Activated CD4-positive, alpha-beta memory T cell treated with anti-CD3 and anti-CD28 coated beads, Interleukin-2, amount 10 ng/mL, durations not matched to agents 7 days and 5 days (primary cell): ENCODE measurements around the gene GAL3ST1. TPM values are rescaled to one million over a fixed set of nuclear protein-coding genes. Genes with fewer than 3 reads are reported as not detected.

Source experiments
- CTCF ChIA-PET: fragments of 350-600 bp; sonication (Branson Sonifier 250); formaldehyde crosslinking; loops from one replicate; lab custom pipeline; 2021; ENCODE audit warnings: antibody characterized with exemption, inconsistent platforms; lab: Charles Lee
- POLR2A ChIA-PET: fragments of 350-600 bp; sonication (Branson Sonifier 250); formaldehyde crosslinking; loops from one replicate; lab custom pipeline; 2021; ENCODE audit warnings: antibody characterized with exemption; lab: Charles Lee
- DNase-seq: peaks from one replicate; pipeline ENCODE4 v3.0.0-alpha.2; 2020
- H3K27ac Mint-ChIP-seq: one replicate; pipeline ENCODE4 v1.8.0; 2021; ENCODE audit warnings: mild to moderate bottlenecking, mixed read lengths
- H3K27me3 Mint-ChIP-seq: one replicate; pipeline ENCODE4 v1.8.0; 2021; ENCODE audit warnings: mixed read lengths
- H3K36me3 Mint-ChIP-seq: one replicate; pipeline ENCODE4 v1.8.0; 2021; ENCODE audit warnings: low read depth, mixed read lengths
- H3K4me1 Mint-ChIP-seq: one replicate; pipeline ENCODE4 v1.8.0; 2021; ENCODE audit warnings: mixed read lengths
- H3K4me3 Mint-ChIP-seq: one replicate; pipeline ENCODE4 v1.8.0; 2021; ENCODE audit warnings: mild to moderate bottlenecking, mixed read lengths
- H3K9me3 Mint-ChIP-seq: one replicate; pipeline ENCODE4 v1.8.0; 2021; ENCODE audit warnings: mixed read lengths
- total RNA-seq, 2 experiments: library from RNA; stranded (reverse); gene quantifications; one replicate each; pipeline ENCODE4 v1.2.3, GENCODE V29; 2021

Gene GAL3ST1
- total RNA-seq, 2 experiments from 2014 or later = not detected

- ChIA-PET CTCF (no interaction called here), POLR2A (no interaction called here)
- Mint-ChIP-seq H3K9me3 (no peaks in the 10 kb centered on the region), H3K36me3 (no peaks in the 10 kb centered on the region), H3K4me3 (no peak overlapping the region), H3K4me1 (no peaks in the 10 kb centered on the region), H3K27ac (no peak overlapping the region), H3K27me3 (peaks cover 2% of the 10 kb centered on the region)
- DNase-seq = no peak
Observed at GRCh38 chr22:30511911-30512310, 62.6 kb downstream of the GAL3ST1 start.

DNA sequence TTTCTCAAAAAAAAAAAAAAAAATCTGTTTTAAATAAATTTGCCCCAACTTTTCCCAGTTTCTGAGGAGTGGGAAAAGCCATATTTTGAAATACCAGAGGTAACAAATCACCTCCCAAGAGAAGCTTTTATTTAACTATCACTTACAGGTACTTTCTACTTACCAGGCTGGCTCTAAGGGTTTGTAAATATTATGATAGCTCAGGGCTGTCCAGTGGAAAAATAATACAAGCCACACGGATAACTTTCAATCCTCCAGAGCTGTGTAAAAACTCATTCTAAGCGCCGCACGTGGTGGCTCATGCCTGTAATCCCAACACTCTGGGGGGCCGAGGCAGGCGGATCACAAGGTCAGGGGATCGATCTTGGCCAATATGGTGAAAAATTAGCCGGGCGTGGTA, 63.4 kb downstream of the GAL3ST1 start:
- H3K36me3 Mint-ChIP-seq = no peaks in the 10 kb centered on the region
- DNase-seq = no peak
- POLR2A ChIA-PET = no interaction called here
- H3K27me3 Mint-ChIP-seq = peaks cover 7% of the 10 kb centered on the region
- no peaks in the 10 kb centered on the region for H3K4me1 Mint-ChIP-seq
- CTCF ChIA-PET = interaction anchor here (0.7 to 1.2 kb wide), 2 partner anchors 124 to 362 kb away, joined by 3 read pairs; no protein-coding TSS in a partner anchor
- H3K9me3 Mint-ChIP-seq = no peaks in the 10 kb centered on the region
- no peak overlapping the region for H3K27ac Mint-ChIP-seq
- H3K4me3 Mint-ChIP-seq = no peak overlapping the region

DNA sequence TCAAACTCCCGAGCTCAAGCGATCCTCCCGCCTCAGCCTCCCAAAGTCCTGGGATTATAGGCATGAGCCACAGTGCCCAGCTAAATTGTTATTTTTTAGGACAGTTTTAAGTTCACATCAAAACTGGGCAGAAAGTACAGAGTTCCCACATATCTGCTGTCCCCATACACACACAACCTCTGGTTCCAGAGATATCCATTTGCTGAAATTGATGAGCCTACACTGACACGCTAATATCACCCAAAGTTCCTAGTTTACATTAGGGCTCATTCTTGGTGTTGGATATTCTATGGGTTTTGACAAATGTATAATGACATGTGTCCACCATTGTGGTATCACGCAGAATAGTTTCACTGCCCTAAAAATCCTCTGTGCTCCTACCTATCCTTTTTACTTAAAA, 66.2 kb downstream of the GAL3ST1 start:
- Mint-ChIP-seq H3K4me1 (no peaks in the 10 kb centered on the region), H3K36me3 (no peaks in the 10 kb centered on the region), H3K4me3 (no peak overlapping the region), H3K27ac (no peak overlapping the region), H3K27me3 (peaks cover 19% of the 10 kb centered on the region), H3K9me3 (no peaks in the 10 kb centered on the region)
- CTCF ChIA-PET = no interaction called here
- no peak for DNase-seq
- POLR2A ChIA-PET = no interaction called here

DNA sequence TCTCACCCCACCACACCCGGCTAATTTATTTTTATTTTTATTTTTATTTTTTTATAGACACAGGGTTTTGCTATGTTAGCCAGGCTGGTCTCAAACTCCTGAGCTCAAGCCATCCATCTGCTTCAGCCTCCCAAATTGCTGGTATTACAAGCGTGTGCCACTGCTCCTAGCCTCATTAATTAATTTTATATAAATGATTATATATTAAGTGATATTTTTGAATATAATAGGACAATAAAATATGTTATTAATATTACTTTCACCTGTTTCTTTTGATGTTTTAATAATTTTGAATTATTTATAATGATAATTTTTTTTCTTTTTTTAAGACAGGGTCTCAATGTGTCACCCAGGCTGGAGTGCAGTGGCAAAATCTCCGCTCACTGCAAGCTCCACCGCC, 66.8 kb downstream of the GAL3ST1 start:
- H3K4me1 Mint-ChIP-seq = no peaks in the 10 kb centered on the region
- no peak for DNase-seq
- H3K36me3 Mint-ChIP-seq = no peaks in the 10 kb centered on the region
- no peak overlapping the region for H3K4me3 Mint-ChIP-seq
- POLR2A ChIA-PET = no interaction called here
- no peak overlapping the region for H3K27ac Mint-ChIP-seq
- H3K9me3 Mint-ChIP-seq = no peaks in the 10 kb centered on the region
- H3K27me3 Mint-ChIP-seq = peaks cover 19% of the 10 kb centered on the region
- CTCF ChIA-PET = no interaction called here

DNA sequence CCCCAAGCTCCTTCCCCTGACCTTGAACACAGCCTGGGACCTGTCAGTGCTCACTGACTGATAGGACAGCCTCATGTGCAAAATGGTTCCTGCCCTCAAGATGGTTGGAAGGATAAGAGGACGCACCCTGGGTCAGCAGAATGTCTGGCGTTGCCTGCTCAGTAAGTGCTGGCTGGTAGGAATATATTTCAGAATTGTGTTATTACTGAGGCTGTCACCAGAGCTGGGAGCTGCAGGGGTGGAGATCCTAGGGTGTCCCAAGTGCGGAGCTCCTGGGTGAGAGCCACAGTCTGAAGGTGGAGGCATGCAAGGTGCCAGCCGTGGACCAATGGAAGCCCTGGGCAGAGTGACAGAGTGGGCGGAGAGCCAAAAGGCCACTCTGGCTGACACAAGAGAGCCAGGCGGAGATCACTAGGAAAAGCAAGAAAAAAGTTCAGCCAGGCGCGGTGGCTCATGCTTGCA, 67.9 kb downstream of the GAL3ST1 start:
- POLR2A ChIA-PET = no interaction called here
- DNase-seq = no peak
- peaks cover 19% of the 10 kb centered on the region for H3K27me3 Mint-ChIP-seq
- H3K9me3 Mint-ChIP-seq = no peaks in the 10 kb centered on the region
- H3K4me3 Mint-ChIP-seq = no peak overlapping the region
- H3K27ac Mint-ChIP-seq = no peak overlapping the region
- no peaks in the 10 kb centered on the region for H3K4me1 Mint-ChIP-seq
- no peaks in the 10 kb centered on the region for H3K36me3 Mint-ChIP-seq
- CTCF ChIA-PET = no interaction called here

Other genes with a start within 250 kb of the GAL3ST1 start
- 10 to 100 TPM; 37.9 to 41.6 TPM for gene TBC1D10A, start 247.7 kb downstream of the GAL3ST1 start, total RNA-seq
- 100 to 1,000 TPM; 225 to 226 TPM for gene SF3A1, start 217.8 kb downstream of the GAL3ST1 start, total RNA-seq
- 1 to 10 TPM; 3.2 to 3.6 TPM for gene CCDC157, start 217.7 kb downstream of the GAL3ST1 start, total RNA-seq
- gene RNF215, start 187.3 kb downstream of the GAL3ST1 start, total RNA-seq = 10 to 100 TPM; 12.2 to 13.3 TPM
- 1 to 10 TPM; 5.6 to 7.4 TPM for gene SEC14L2, start 177.6 kb downstream of the GAL3ST1 start, total RNA-seq
- 10 to 100 TPM; 49.5 to 52.1 TPM for gene MTFP1, start 148.9 kb downstream of the GAL3ST1 start, total RNA-seq
- under 1 TPM in 1 of 2 experiments, not detected in 1; 0.25 TPM for gene SEC14L3, start 102.6 kb downstream of the GAL3ST1 start, total RNA-seq
- gene SEC14L4, start 69.0 kb downstream of the GAL3ST1 start, total RNA-seq = not detected
- not detected for gene SEC14L6, start 27.9 kb downstream of the GAL3ST1 start, total RNA-seq
- gene PES1, start 17.2 kb upstream of the GAL3ST1 start, total RNA-seq = 10 to 100 TPM; 48.3 to 54.9 TPM
- gene TCN2, start 32.5 kb upstream of the GAL3ST1 start, total RNA-seq = 1 to 10 TPM; 1.7 to 1.9 TPM
- gene SLC35E4, start 61.1 kb upstream of the GAL3ST1 start, total RNA-seq = 1 to 10 TPM; 5.3 to 5.8 TPM
- gene DUSP18, start 93.2 kb upstream of the GAL3ST1 start, total RNA-seq = 10 to 100 TPM; 14.3 to 18.5 TPM
- 1 to 10 TPM; 4.8 to 5.0 TPM for gene OSBP2, start 120.2 kb upstream of the GAL3ST1 start, total RNA-seq